ENCODE measurements around the gene NR6A1. TPM values are rescaled to one million over a fixed set of nuclear protein-coding genes. Genes with fewer than 3 reads are reported as not detected.

NR6A1 gene
- total RNA-seq, 1 experiment from 2014 or later, result 164 TPM

DNA sequence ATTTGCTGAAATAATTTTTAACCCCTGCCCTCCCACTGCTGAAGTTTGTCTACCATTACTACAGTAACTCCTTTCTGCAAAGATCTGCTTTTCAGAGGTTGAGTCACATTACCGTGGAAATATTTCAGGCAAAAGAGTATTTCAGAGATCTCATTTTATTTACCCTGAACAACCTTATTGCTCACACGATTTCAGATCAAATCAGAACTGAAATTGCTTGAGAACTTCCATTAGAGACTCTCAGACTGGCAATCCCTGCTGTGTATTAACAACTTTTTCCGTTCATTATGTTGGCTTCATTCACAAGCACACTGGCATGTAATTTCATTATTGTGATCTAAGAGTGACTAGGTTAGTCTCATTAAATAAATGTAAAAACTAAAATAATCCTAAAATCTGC lies 16.1 kb downstream of the NR6A1 start:
- ChIA-PET CTCF (no interaction called here), POLR2A (no interaction called here)
- no peak for DNase-seq (ENCODE audit: low spot score)
- Mint-ChIP-seq H3K4me1 (peaks cover 84% of the 10 kb centered on the region), H3K27ac (no peak overlapping the region), H3K4me3 (peak overlapping the region; percentile 8; the same call in 1 of the 2 replicates), H3K9me3 (no peaks in the 10 kb centered on the region), H3K27me3 (ENCODE audit: low read depth) (no peaks in the 10 kb centered on the region), H3K36me3 (no peaks in the 10 kb centered on the region)
- TF ChIP-seq FOXK1 (CRISPR knock-in tag; IDR thresholded peaks at IDR 0.05), result no peak
- TF ChIP-seq JUN (CRISPR knock-in tag; IDR thresholded peaks at IDR 0.05), result no peak
- no peak for TF ChIP-seq SMAD4 (CRISPR knock-in tag; IDR thresholded peaks at IDR 0.05)
- TF ChIP-seq ZBTB21 (CRISPR knock-in tag; IDR thresholded peaks at IDR 0.05; ENCODE audit: borderline replicate concordance), result no peak
- TF ChIP-seq, protein P1, sequence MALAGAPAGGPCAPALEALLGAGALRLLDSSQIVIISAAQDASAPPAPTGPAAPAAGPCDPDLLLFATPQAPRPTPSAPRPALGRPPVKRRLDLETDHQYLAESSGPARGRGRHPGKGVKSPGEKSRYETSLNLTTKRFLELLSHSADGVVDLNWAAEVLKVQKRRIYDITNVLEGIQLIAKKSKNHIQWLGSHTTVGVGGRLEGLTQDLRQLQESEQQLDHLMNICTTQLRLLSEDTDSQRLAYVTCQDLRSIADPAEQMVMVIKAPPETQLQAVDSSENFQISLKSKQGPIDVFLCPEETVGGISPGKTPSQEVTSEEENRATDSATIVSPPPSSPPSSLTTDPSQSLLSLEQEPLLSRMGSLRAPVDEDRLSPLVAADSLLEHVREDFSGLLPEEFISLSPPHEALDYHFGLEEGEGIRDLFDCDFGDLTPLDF (CRISPR knock-in tag; IDR thresholded peaks at IDR 0.05), result no peak
- no peak for ATAC-seq

DNA sequence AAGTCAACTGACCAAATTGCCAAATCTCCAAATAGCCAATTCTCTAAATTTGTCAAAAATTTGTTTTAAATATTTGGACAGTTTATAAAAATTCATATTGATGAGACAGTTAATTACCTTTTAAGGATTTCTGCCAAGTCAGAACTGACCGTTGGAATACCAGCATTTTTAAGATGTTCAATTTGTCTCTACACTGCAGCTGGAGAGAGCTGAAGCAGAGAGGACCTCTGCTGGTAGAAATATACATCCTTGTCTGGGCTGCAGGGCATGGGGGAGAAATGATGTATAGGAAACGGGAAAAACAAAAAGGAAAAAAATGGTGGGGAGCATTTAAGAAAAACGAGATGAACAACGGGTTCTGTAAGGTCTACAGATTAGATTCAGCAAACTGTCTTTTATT lies 16.8 kb downstream of the NR6A1 start:
- Mint-ChIP-seq H3K4me1 (peaks cover 84% of the 10 kb centered on the region), H3K27ac (no peak overlapping the region), H3K9me3 (no peaks in the 10 kb centered on the region), H3K36me3 (no peaks in the 10 kb centered on the region), H3K4me3 (peak overlapping the region; percentile 27), H3K27me3 (ENCODE audit: low read depth) (no peaks in the 10 kb centered on the region)
- DNase-seq (ENCODE audit: low spot score) (no peak), ATAC-seq (peak; percentile 34; the same call in 1 of the 2 replicates)
- TF ChIP-seq ESRRA (CRISPR knock-in tag; IDR thresholded peaks at IDR 0.05; ENCODE audit: borderline replicate concordance), result no peak
- TF ChIP-seq NR1H2 (CRISPR knock-in tag; IDR thresholded peaks at IDR 0.05), result no peak
- TF ChIP-seq ZNF416 (CRISPR knock-in tag; IDR thresholded peaks at IDR 0.05), result no peak
- TF ChIP-seq, protein P2, sequence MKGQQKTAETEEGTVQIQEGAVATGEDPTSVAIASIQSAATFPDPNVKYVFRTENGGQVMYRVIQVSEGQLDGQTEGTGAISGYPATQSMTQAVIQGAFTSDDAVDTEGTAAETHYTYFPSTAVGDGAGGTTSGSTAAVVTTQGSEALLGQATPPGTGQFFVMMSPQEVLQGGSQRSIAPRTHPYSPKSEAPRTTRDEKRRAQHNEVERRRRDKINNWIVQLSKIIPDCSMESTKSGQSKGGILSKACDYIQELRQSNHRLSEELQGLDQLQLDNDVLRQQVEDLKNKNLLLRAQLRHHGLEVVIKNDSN (CRISPR knock-in tag; IDR thresholded peaks at IDR 0.05), result no peak
- TF ChIP-seq, protein P3, sequence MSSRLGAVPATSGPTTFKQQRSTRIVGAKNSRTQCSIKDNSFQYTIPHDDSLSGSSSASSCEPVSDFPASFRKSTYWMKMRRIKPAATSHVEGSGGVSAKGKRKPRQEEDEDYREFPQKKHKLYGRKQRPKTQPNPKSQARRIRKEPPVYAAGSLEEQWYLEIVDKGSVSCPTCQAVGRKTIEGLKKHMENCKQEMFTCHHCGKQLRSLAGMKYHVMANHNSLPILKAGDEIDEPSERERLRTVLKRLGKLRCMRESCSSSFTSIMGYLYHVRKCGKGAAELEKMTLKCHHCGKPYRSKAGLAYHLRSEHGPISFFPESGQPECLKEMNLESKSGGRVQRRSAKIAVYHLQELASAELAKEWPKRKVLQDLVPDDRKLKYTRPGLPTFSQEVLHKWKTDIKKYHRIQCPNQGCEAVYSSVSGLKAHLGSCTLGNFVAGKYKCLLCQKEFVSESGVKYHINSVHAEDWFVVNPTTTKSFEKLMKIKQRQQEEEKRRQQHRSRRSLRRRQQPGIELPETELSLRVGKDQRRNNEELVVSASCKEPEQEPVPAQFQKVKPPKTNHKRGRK (CRISPR knock-in tag; IDR thresholded peaks at IDR 0.05; ENCODE audit: borderline replicate concordance), result no peak
- no peak for TF ChIP-seq NR3C1 (CRISPR knock-in tag; conservative IDR thresholded peaks at IDR 0.05; ENCODE audit: low read depth)
- POLR2A ChIA-PET, result no interaction called here
- CTCF ChIA-PET, result interaction anchor here (0.6 to 2.1 kb wide), 8 partner anchors 11 to 218 kb away, joined by 3 to 8 read pairs (median 3); no protein-coding TSS in a partner anchor

DNA sequence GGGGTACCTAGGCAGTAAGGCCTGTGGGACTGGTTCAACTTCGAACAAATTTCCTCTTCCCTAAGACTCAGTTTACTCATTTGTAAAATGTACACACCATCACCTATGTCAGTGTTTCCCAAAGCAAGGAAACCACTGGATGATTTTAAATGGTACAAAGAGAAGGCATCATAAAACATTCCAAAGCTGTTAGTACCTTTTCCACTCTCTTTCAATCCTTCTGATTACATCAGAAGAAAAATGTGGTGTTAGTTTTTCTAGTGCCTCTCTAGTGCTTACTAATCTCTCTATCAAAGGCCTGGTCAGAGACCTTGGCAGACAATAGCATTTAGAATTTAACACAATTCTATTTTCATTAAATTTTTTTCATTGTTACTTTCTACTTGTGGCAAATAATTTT lies 18.1 kb downstream of the NR6A1 start:
- no peaks in the 10 kb centered on the region for H3K27me3 Mint-ChIP-seq (ENCODE audit: low read depth)
- peaks cover 76% of the 10 kb centered on the region for H3K4me1 Mint-ChIP-seq
- H3K4me3 Mint-ChIP-seq, result no peak overlapping the region
- CTCF ChIA-PET, result interaction anchor here (1.5 to 2.1 kb wide), 3 partner anchors 10 to 216 kb away, joined by 7 to 8 read pairs (median 8); no protein-coding TSS in a partner anchor
- H3K36me3 Mint-ChIP-seq, result no peaks in the 10 kb centered on the region
- DNase-seq (ENCODE audit: low spot score), result no peak
- H3K27ac Mint-ChIP-seq, result no peak overlapping the region
- POLR2A ChIA-PET, result no interaction called here
- H3K9me3 Mint-ChIP-seq, result no peaks in the 10 kb centered on the region
- no peak for ATAC-seq
- no peak for TF ChIP-seq GRHL2 (CRISPR knock-in tag; IDR thresholded peaks at IDR 0.05; ENCODE audit: insufficient replicate concordance, severe bottlenecking)
- TF ChIP-seq FOXK1 (CRISPR knock-in tag; IDR thresholded peaks at IDR 0.05), result no peak
- TF ChIP-seq, protein P4, sequence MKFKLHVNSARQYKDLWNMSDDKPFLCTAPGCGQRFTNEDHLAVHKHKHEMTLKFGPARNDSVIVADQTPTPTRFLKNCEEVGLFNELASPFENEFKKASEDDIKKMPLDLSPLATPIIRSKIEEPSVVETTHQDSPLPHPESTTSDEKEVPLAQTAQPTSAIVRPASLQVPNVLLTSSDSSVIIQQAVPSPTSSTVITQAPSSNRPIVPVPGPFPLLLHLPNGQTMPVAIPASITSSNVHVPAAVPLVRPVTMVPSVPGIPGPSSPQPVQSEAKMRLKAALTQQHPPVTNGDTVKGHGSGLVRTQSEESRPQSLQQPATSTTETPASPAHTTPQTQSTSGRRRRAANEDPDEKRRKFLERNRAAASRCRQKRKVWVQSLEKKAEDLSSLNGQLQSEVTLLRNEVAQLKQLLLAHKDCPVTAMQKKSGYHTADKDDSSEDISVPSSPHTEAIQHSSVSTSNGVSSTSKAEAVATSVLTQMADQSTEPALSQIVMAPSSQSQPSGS (CRISPR knock-in tag; IDR thresholded peaks at IDR 0.05; ENCODE audit: borderline replicate concordance, low read depth), result no peak
- no peak for TF ChIP-seq NFE2L1 (CRISPR knock-in tag; IDR thresholded peaks at IDR 0.05)
- TF ChIP-seq ZNF423 (CRISPR knock-in tag; IDR thresholded peaks at IDR 0.05), result no peak
- TF ChIP-seq, protein P3 (CRISPR knock-in tag; IDR thresholded peaks at IDR 0.05; ENCODE audit: borderline replicate concordance), result no peak
- TF ChIP-seq, protein P5, sequence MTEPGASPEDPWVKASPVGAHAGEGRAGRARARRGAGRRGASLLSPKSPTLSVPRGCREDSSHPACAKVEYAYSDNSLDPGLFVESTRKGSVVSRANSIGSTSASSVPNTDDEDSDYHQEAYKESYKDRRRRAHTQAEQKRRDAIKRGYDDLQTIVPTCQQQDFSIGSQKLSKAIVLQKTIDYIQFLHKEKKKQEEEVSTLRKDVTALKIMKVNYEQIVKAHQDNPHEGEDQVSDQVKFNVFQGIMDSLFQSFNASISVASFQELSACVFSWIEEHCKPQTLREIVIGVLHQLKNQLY (CRISPR knock-in tag; IDR thresholded peaks at IDR 0.05), result no peak
- no peak for TF ChIP-seq SMAD3 (CRISPR knock-in tag; IDR thresholded peaks at IDR 0.05; ENCODE audit: borderline replicate concordance)
- no peak for TF ChIP-seq ZNF671 (CRISPR knock-in tag; IDR thresholded peaks at IDR 0.05)
- TF ChIP-seq, protein P6, sequence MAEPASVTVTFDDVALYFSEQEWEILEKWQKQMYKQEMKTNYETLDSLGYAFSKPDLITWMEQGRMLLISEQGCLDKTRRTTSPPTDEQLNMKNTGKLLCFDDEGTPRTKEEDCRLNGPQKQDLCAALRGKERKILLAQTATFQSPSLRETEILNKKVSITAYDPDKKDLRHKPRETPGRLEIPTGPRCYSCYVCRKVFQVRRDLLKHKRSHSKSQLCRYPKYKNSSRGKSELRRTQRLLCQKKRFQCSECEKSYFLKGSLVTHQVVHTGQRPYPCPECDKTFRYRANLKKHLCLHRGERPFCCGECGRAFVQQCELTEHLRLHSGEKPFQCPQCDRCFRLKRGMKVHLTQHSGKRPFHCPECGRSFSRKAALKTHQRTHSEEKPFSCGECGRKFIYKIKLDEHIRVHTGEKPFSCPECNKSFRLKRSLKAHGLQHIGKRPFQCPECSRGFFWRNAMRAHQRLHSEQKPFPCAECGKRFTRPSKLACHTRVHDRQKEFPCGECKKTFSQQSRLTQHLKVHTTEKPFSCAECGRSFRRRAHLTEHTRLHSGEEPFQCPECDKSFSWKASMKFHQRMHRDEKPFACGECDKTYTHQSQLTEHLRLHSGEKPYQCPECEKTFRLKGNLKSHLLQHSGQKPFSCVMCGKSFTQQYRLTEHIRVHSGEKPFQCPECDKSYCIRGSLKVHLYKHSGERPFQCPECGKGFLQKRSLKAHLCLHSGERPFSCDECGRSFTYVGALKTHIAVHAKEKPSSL (CRISPR knock-in tag; conservative IDR thresholded peaks at IDR 0.05), result no peak
- TF ChIP-seq CREB1 (CRISPR knock-in tag; IDR thresholded peaks at IDR 0.05), result no peak
- no peak for TF ChIP-seq JUN (CRISPR knock-in tag; IDR thresholded peaks at IDR 0.05)
- TF ChIP-seq, protein P7, sequence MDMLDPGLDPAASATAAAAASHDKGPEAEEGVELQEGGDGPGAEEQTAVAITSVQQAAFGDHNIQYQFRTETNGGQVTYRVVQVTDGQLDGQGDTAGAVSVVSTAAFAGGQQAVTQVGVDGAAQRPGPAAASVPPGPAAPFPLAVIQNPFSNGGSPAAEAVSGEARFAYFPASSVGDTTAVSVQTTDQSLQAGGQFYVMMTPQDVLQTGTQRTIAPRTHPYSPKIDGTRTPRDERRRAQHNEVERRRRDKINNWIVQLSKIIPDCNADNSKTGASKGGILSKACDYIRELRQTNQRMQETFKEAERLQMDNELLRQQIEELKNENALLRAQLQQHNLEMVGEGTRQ (CRISPR knock-in tag; IDR thresholded peaks at IDR 0.05), result no peak

Measured in WTC11 (cell line).